GM19328 (cell line): ENCODE measurements around the gene FANCC.

Experiments
- ATAC-seq: cut with Tn5 transposase; IDR thresholded peaks from one replicate; pipeline ENCODE4 v1.9.1; 2021; ENCODE audit warnings: mild to moderate bottlenecking, moderate library complexity; ENCODE audit not compliant: unreplicated experiment

FANCC gene

GRCh38 chr9:95104581-95104960 is 212.9 kb downstream of the FANCC start:
- ATAC-seq: no peak

DNA sequence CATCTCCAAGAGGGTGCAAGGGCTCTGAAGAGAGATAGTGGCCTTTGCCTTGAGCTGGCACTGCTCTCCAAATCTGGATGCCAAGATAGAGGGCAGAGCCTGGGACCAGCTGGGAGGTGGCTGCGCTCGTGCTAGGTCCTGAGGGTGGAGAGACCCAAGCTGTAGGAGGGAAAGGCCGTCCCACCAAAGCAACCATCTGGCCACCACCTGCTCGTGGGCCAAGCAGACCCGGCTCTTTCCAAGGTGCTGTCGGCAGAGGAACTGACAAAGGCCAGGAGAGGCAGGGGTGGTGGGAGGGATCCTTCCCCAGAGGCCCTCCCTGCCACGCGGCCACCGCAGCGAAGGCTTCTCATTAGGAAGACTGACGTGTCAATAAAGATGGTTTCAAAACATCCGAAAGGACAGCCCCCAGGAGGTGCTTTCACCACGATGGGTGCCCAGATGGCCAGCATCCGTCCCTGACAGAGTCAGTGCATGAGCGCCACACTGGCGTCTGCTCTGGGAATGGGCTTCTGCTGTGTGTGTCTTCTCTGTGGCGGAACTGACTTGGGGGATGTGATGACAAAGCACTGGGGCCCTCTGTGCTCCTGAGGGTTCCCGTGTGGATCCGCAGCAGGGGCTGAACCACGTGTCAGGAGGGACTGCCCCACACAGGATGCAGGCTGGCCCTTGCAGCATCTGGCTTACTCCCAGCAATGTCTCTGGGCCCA is 213.5 kb downstream of the FANCC start:
- no peak for ATAC-seq

- ATAC-seq: no peak
These were observed 214.2 kb downstream of the FANCC start for GRCh38 chr9:95103281-95103771.

- ATAC-seq: no peak
These were observed 214.9 kb downstream of the FANCC start for GRCh38 chr9:95102572-95102971.

- no peak for ATAC-seq
These were observed 215.5 kb downstream of the FANCC start for GRCh38 chr9:95102001-95102433.

GRCh38 chr9:95101326-95101725 is 216.2 kb downstream of the FANCC start:
- ATAC-seq: no peak

DNA sequence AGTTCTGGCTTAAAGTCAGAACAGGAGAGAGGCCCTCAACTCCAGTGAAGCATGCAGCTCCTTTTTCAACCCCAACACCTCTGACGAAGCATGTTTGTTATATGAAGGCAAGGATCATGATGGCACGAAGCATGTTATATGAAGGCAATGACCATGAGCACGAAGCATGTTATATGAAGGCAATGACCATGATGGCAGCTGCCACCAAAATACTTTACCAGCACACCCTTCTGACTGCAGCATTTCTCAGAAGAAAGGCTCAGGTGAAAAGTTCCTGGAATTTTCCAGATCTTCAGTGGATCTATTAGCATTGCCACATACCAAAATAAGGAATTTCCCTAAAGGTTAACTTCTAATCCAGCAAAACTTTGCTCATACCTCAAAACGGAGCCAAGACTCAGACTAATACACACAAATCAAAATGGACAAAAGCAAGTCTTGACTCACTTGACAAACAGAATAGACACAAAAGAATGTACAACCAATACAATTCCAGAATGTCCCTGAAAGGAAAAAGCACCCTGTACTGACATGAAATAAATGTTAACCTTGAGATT is 217.4 kb downstream of the FANCC start:
- ATAC-seq: no peak

DNA sequence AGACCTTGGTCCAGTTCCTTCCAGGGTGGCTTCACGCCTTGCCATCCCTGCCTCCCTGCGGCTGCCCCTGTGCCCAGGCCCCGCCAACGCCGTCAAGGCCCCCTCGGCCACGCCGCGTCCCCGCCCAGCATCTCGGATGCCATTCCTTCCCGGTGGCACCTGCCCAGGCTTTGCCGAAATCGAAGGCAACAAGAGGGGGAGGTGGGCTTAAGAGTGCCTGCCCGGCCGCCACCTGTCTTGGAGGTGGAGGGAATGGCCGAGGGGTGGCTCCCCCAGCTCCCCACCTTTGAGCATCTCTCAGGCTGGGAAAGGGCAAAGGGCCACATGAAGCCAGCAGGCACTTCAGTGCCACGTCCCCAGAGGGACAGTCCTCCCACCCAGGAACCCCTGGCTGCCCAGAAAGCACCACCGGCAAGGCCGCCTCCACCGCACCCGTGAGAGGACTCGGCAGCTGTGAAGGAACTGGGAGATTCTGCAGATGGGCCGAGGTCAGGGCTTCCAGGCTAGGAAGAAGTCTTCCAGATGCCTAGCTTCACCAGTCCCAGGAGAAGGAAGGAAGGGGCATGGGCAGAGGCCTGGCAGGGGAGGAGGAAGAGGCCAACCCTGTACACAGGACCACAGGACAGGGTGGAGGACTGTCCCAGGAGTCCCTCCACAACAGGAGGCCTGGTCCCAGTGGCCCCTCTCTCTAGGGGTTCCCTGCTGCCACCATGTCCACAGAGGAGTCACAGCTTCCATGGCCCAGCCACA is 218.0 kb downstream of the FANCC start:
- no peak for ATAC-seq

GRCh38 chr9:95098391-95098921 is 219.1 kb downstream of the FANCC start:
- no peak for ATAC-seq

DNA sequence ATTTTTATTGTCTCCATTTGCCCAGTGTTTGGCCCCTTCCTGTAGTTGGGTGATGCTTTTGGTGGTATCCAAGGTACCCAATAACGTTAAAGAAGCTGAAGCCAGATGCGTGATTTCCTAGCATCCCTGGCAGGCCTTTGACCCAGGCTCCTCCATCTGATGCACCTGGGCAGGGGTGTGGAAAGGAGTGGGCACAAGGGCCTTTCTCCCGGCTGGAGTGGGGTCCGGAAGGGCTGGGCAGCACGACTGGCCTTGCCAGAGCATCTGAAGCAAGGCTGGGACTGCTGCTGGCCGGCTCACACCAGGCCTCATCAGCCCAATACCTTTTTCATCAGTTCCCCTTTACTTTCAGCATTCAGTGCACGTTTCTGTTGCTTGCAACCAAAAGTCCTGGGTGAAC is 220.2 kb downstream of the FANCC start:
- ATAC-seq: no peak

- ATAC-seq: no peak
These were observed 220.7 kb downstream of the FANCC start for GRCh38 chr9:95096807-95097206.

- ATAC-seq: no peak
These were observed 221.1 kb downstream of the FANCC start for GRCh38 chr9:95096381-95096780.

GRCh38 chr9:95095641-95096355 is 221.7 kb downstream of the FANCC start:
- ATAC-seq: no peak

DNA sequence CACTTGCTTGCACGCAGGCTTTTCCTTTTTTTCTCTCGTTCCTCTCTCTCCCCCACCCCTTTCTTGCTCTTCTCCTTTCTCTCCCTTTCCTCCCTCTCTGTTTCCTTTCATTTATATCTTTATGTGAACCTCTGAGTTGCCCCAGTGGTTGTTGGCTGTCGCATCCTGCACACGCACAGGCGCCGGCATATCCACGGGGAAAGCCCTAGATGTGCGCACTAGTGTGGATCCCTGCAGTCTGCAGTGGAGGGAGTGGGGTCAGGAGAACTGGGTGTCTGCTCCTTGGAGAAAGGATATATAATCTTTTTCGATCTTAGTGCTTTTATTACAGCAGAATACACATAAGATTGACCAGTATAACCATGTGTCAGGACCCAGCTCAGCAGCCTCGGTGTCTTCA is 223.5 kb downstream of the FANCC start:
- ATAC-seq: no peak

GRCh38 chr9:95093586-95093985 is 223.9 kb downstream of the FANCC start:
- no peak for ATAC-seq

- no peak for ATAC-seq
These were observed 225.0 kb downstream of the FANCC start for GRCh38 chr9:95092262-95093072.

DNA sequence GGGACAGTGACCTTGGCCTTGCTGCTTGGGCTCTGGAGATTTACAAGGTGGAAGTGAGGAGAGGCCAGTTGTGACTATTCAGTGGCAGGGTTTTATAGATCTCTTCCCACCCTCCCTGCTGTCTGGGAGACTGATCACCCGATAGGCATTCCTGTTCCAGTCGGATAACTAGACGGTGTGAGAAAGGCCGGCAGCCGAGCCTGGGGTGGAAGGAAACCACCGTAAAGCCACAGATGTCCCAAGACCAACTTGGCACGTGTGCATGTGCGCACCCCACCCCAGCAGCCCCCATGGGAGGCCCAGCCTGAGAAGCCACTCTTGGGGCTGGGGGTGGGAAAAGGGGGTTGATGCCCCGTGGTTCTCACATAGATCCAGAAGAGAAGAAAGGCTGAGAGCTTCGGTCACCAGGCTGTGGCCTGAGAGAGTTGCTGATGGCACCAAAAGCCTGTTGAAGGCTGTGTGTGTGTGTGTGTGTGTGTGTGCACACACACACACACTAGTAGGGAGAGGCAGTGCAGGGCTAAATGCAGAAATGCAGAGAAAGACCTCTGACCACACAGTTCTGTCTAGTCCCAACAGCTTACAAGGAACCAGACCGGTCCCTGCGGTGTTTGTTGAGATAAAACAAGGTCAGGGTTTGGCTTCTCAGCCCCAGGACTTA is 225.8 kb downstream of the FANCC start:
- no peak for ATAC-seq

DNA sequence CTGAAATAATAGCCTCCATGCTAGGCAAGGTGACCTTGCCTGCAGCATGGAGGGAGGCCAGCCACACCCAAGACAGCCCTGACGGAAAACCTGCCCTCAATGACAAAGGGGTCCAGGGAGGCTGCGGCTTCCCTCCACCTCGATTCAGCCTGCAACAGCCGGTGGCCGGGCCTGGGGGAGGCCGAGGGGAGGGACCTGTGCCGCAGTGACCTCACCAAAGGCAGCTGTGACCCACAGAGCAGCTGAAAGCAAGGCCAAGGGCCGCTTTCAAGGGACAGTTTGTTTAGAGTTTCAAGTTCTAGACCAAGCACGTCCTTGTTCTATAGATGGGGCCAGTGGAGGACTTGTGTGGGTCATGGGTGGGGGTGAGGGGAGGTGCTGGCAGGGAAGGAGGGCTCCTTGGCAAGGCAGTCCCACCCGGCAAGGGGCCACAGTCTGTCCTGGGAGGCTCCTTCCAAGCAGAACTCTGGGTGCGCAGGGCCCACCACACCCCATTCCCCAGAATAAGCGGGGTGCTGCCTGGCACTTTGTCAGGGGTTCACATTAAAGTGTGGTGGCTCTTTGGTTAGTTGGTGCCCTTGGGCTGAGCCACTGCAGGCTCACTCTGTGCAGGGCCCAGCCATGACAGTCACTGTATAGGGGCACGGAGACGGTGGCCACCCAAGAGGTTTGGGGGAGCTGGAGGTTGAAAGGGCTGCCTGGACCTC is 226.5 kb downstream of the FANCC start:
- ATAC-seq: no peak
